CD4-positive, alpha-beta memory T cell (primary cell): ENCODE data around the gene ESCO1. TPM values are rescaled to one million over a fixed set of nuclear protein-coding genes. Genes with fewer than 3 reads are reported as not detected.
A peak's percentile ranks its signal among the peaks of the same experiment; 100 is the strongest.

ENCODE experiments used
- CTCF ChIA-PET: fragments of 350-600 bp; sonication (Branson Sonifier 250); formaldehyde crosslinking; loops from one replicate; lab custom pipeline; 2021; ENCODE audit warnings: inconsistent platforms; ENCODE audit not compliant: partially characterized antibody; lab: Charles Lee
- POLR2A ChIA-PET: fragments of 350-600 bp; sonication (Branson Sonifier 250); formaldehyde crosslinking; loops from one replicate; lab custom pipeline; 2021; ENCODE audit not compliant: partially characterized antibody; lab: Charles Lee
- DNase-seq, 5 donors: peaks; one replicate each; pipeline versions ENCODE4 v3.0.0 to v3.0.0-alpha.2; 2020 to 2022; ENCODE audit warnings: mixed read lengths in 1 of 5
- H3K27ac ChIP-seq: one replicate; pipeline ENCODE4 v1.7.0; 2013; ENCODE audit warnings: low read depth, low read length
- H3K27me3 ChIP-seq: 2 replicates; pipeline ENCODE4 v1.7.0; 2013; ENCODE audit warnings: mild to moderate bottlenecking, low read length, moderate library complexity; ENCODE audit not compliant: insufficient read depth
- H3K36me3 ChIP-seq: 2 replicates; pipeline ENCODE4 v1.7.0; 2013; ENCODE audit warnings: mild to moderate bottlenecking, low read length, moderate library complexity; ENCODE audit not compliant: insufficient read depth
- H3K4me1 ChIP-seq: 2 replicates; pipeline ENCODE4 v1.7.0; 2013; ENCODE audit warnings: mild to moderate bottlenecking, low read length, moderate library complexity; ENCODE audit not compliant: insufficient read depth
- H3K4me3 ChIP-seq, 2 donors: one replicate each; pipeline ENCODE4 v1.7.0; 2013; ENCODE audit warnings: low read length in 2 of 2, mild to moderate bottlenecking in 1 of 2
- H3K9me3 ChIP-seq, 2 donors: one replicate each; pipeline ENCODE4 v1.7.0; 2013; ENCODE audit warnings: low read length in 2 of 2, control low read depth in 1 of 2; ENCODE audit not compliant: control insufficient read depth in 1 of 2
- H3K27ac Mint-ChIP-seq, 7 donors: one replicate each; pipeline ENCODE4 v1.8.0; 2020 to 2021; ENCODE audit warnings: mixed read lengths in 7 of 7, mild to moderate bottlenecking in 6 of 7, inconsistent platforms in 3 of 7, moderate library complexity in 3 of 7
- H3K27me3 Mint-ChIP-seq, 2 donors: one replicate each; pipeline ENCODE4 v1.8.0; 2020 to 2021; ENCODE audit warnings: mixed read lengths in 2 of 2
- H3K36me3 Mint-ChIP-seq, 2 donors: one replicate each; pipeline ENCODE4 v1.8.0; 2020 to 2021; ENCODE audit warnings: mixed read lengths in 2 of 2, inconsistent platforms in 1 of 2, mild to moderate bottlenecking in 1 of 2
- H3K4me1 Mint-ChIP-seq, 4 donors: one replicate each; pipeline ENCODE4 v1.8.0; 2020 to 2021; ENCODE audit warnings: mixed read lengths in 4 of 4, mild to moderate bottlenecking in 1 of 4
- H3K4me3 Mint-ChIP-seq, 8 donors: one replicate each; pipeline ENCODE4 v1.8.0; 2020 to 2021; ENCODE audit warnings: mixed read lengths in 8 of 8, mild to moderate bottlenecking in 7 of 8, moderate library complexity in 6 of 8, inconsistent platforms in 3 of 8
- H3K9me3 Mint-ChIP-seq, 8 donors: one replicate each; pipeline ENCODE4 v1.8.0; 2020 to 2021; ENCODE audit warnings: mixed read lengths in 8 of 8, mild to moderate bottlenecking in 5 of 8, inconsistent platforms in 3 of 8, moderate library complexity in 1 of 8
- intact Hi-C: fragments of 100-400 bp; cut with micrococcal nuclease; formaldehyde crosslinking; loops from one replicate; pipeline ENCODE4 v1.15.1; 2023
- polyA plus RNA-seq, 2 donors: library from polyadenylated mRNA; unstranded; fragments of 300-500 nt; fragmentation: Illumina TruSeq; gene quantifications; one replicate each; pipeline ENCODE4 v1.2.3, GENCODE V29; 2021
- total RNA-seq, 2 experiments: library from RNA; stranded (reverse); gene quantifications; one replicate each; pipeline ENCODE4 v1.2.3, GENCODE V29; 2021

ESCO1 gene
- total and polyA plus RNA-seq, 4 experiments from 2014 or later = 4.6 to 38.2 (median 22.1) TPM

- H3K4me1 ChIP-seq = no peaks in the 10 kb centered on the region
- H3K27ac ChIP-seq = no peak overlapping the region
- H3K27me3 Mint-ChIP-seq = no peaks in the 10 kb centered on the region
- no peak overlapping the region for H3K4me3 Mint-ChIP-seq
- ChIA-PET POLR2A (no interaction called here), CTCF (no interaction called here)
- DNase-seq = no peak
- no peaks in the 10 kb centered on the region for H3K9me3 Mint-ChIP-seq
- no peak overlapping the region for H3K4me3 ChIP-seq
- no peaks in the 10 kb centered on the region for H3K36me3 ChIP-seq
- H3K27ac Mint-ChIP-seq = no peak overlapping the region
- peaks cover 43 to 44% of the 10 kb centered on the region in 2 donors for H3K36me3 Mint-ChIP-seq
- intact Hi-C loops = no loop called here
- H3K4me1 Mint-ChIP-seq = peaks cover 0 to 9% (median 5%) of the 10 kb centered on the region in 4 donors
- H3K9me3 ChIP-seq = no peaks in the 10 kb centered on the region
- no peaks in the 10 kb centered on the region for H3K27me3 ChIP-seq
Measured at GRCh38 chr18:21546423-21546822, 54.1 kb downstream of the ESCO1 start.

- Mint-ChIP-seq H3K9me3 (no peaks in the 10 kb centered on the region), H3K4me3 (no peak overlapping the region), H3K36me3 (peaks cover 28 to 58% of the 10 kb centered on the region in 2 donors), H3K4me1 (peaks cover 0 to 5% (median 1%) of the 10 kb centered on the region in 4 donors), H3K27ac (no peak overlapping the region), H3K27me3 (no peaks in the 10 kb centered on the region)
- ChIA-PET CTCF (no interaction called here), POLR2A (no interaction called here)
- Histone ChIP-seq H3K4me3 (no peak overlapping the region), H3K4me1 (no peaks in the 10 kb centered on the region), H3K27me3 (no peaks in the 10 kb centered on the region), H3K9me3 (no peaks in the 10 kb centered on the region), H3K36me3 (peaks cover 18% of the 10 kb centered on the region), H3K27ac (no peak overlapping the region)
- intact Hi-C loops = no loop called here
- no peak for DNase-seq
Measured at GRCh38 chr18:21538230-21538629, 62.3 kb downstream of the ESCO1 start.

GRCh38 chr18:21534327-21534726, 66.2 kb downstream of the ESCO1 start:
- intact Hi-C loops = no loop called here
- Histone ChIP-seq H3K4me3 (no peak overlapping the region), H3K4me1 (no peaks in the 10 kb centered on the region), H3K27ac (no peak overlapping the region), H3K9me3 (no peaks in the 10 kb centered on the region), H3K36me3 (peaks cover 32% of the 10 kb centered on the region), H3K27me3 (no peaks in the 10 kb centered on the region)
- DNase-seq = no peak
- CTCF ChIA-PET = no interaction called here
- H3K27ac Mint-ChIP-seq = no peak overlapping the region
- no peaks in the 10 kb centered on the region for H3K27me3 Mint-ChIP-seq
- POLR2A ChIA-PET = no interaction called here
- H3K4me1 Mint-ChIP-seq = no peaks in the 10 kb centered on the region
- peaks cover 38 to 70% of the 10 kb centered on the region in 2 donors for H3K36me3 Mint-ChIP-seq
- H3K9me3 Mint-ChIP-seq = no peaks in the 10 kb centered on the region
- no peak overlapping the region for H3K4me3 Mint-ChIP-seq

- Mint-ChIP-seq H3K27ac (peak overlapping the region in 3 of 7 donors; percentile 46 to 61 (median 47)), H3K9me3 (no peaks in the 10 kb centered on the region), H3K4me1 (peaks cover 0 to 4% (median 2%) of the 10 kb centered on the region in 4 donors), H3K4me3 (no peak overlapping the region), H3K36me3 (peaks cover 51 to 70% of the 10 kb centered on the region in 2 donors), H3K27me3 (no peaks in the 10 kb centered on the region)
- Histone ChIP-seq H3K4me1 (no peaks in the 10 kb centered on the region), H3K36me3 (peaks cover 13% of the 10 kb centered on the region), H3K9me3 (no peaks in the 10 kb centered on the region), H3K4me3 (no peak overlapping the region), H3K27me3 (no peaks in the 10 kb centered on the region), H3K27ac (no peak overlapping the region)
- intact Hi-C loops = no loop called here
- ChIA-PET POLR2A (no interaction called here), CTCF (no interaction called here)
- no peak for DNase-seq
Measured at GRCh38 chr18:21526463-21526862, 74.0 kb downstream of the ESCO1 start.

GRCh38 chr18:21525916-21526315, 74.6 kb downstream of the ESCO1 start:
- Histone ChIP-seq H3K27ac (no peak overlapping the region), H3K36me3 (peaks cover 13% of the 10 kb centered on the region), H3K4me1 (no peaks in the 10 kb centered on the region), H3K9me3 (no peaks in the 10 kb centered on the region), H3K27me3 (no peaks in the 10 kb centered on the region), H3K4me3 (no peak overlapping the region)
- Mint-ChIP-seq H3K36me3 (peaks cover 51 to 65% of the 10 kb centered on the region in 2 donors), H3K4me1 (peaks cover 0 to 4% (median 2%) of the 10 kb centered on the region in 4 donors), H3K4me3 (no peak overlapping the region), H3K27me3 (no peaks in the 10 kb centered on the region), H3K9me3 (no peaks in the 10 kb centered on the region), H3K27ac (no peak overlapping the region)
- DNase-seq = no peak
- POLR2A ChIA-PET = no interaction called here
- intact Hi-C loops = no loop called here
- CTCF ChIA-PET = no interaction called here

GRCh38 chr18:21522530-21522929, 78.0 kb downstream of the ESCO1 start:
- no peak overlapping the region for H3K4me3 Mint-ChIP-seq
- Histone ChIP-seq H3K9me3 (no peaks in the 10 kb centered on the region), H3K4me1 (no peaks in the 10 kb centered on the region), H3K27ac (no peak overlapping the region), H3K27me3 (no peaks in the 10 kb centered on the region), H3K4me3 (no peak overlapping the region), H3K36me3 (peaks cover 4% of the 10 kb centered on the region)
- H3K27me3 Mint-ChIP-seq = no peaks in the 10 kb centered on the region
- CTCF ChIA-PET = no interaction called here
- peaks cover 48 to 59% of the 10 kb centered on the region in 2 donors for H3K36me3 Mint-ChIP-seq
- peaks cover 0 to 4% (median 1%) of the 10 kb centered on the region in 4 donors for H3K4me1 Mint-ChIP-seq
- no peak for DNase-seq
- H3K9me3 Mint-ChIP-seq = no peaks in the 10 kb centered on the region
- H3K27ac Mint-ChIP-seq = no peak overlapping the region
- intact Hi-C loops = no loop called here
- POLR2A ChIA-PET = no interaction called here

- DNase-seq = no peak
- CTCF ChIA-PET = interaction anchor here (1.0 to 1.1 kb wide), 2 partner anchors 10 to 24 kb away, joined by 3 read pairs; no protein-coding TSS in a partner anchor
- Histone ChIP-seq H3K27ac (no peak overlapping the region), H3K27me3 (no peaks in the 10 kb centered on the region), H3K4me1 (no peaks in the 10 kb centered on the region), H3K36me3 (no peaks in the 10 kb centered on the region), H3K4me3 (no peak overlapping the region), H3K9me3 (no peaks in the 10 kb centered on the region)
- peaks cover 0 to 2% (median 0%) of the 10 kb centered on the region in 4 donors for H3K4me1 Mint-ChIP-seq
- no peaks in the 10 kb centered on the region for H3K27me3 Mint-ChIP-seq
- H3K36me3 Mint-ChIP-seq = peaks cover 34 to 37% of the 10 kb centered on the region in 2 donors
- POLR2A ChIA-PET = no interaction called here
- H3K9me3 Mint-ChIP-seq = peaks cover 0 to 5% (median 2%) of the 10 kb centered on the region in 8 donors
- intact Hi-C loops = no loop called here
- H3K27ac Mint-ChIP-seq = no peak overlapping the region
- no peak overlapping the region for H3K4me3 Mint-ChIP-seq
Measured at GRCh38 chr18:21513741-21514140, 86.8 kb downstream of the ESCO1 start.
